ENCODE results near the gene OR10A2.
A peak's percentile ranks its signal among the peaks of the same experiment; 100 is the strongest.

The OR10A2 gene

GRCh38 chr11:6911948-6912347 lies 49.1 kb downstream of the OR10A2 start:
- H3K27ac ChIP-seq (ENCODE audit: extremely low read depth, low read depth, low read length): no peak overlapping the region
- H3K4me1 ChIP-seq (ENCODE audit: control insufficient read depth, insufficient read depth, low read length): no peaks in the 10 kb centered on the region
- no peaks in the 10 kb centered on the region for H3K9me3 ChIP-seq (ENCODE audit: control insufficient read depth, insufficient read depth, low read depth, low read length)
- ChIA-PET POLR2A (no interaction called here), CTCF (no interaction called here)
- no peak for TF ChIP-seq ZNF175 (tag by site-specific recombination; IDR thresholded peaks at IDR 0.05)
- TF ChIP-seq ZNF214 (tag by site-specific recombination; IDR thresholded peaks at IDR 0.05; ENCODE audit: borderline replicate concordance): no peak
- no peak for TF ChIP-seq SCRT1 (tag by site-specific recombination; IDR thresholded peaks at IDR 0.05; ENCODE audit: borderline replicate concordance)
- no peak for TF ChIP-seq ZNF302 (tag by site-specific recombination; IDR thresholded peaks at IDR 0.05; ENCODE audit: low read depth)
- no peak for TF ChIP-seq ZNF155 (tag by site-specific recombination; IDR thresholded peaks at IDR 0.05)
- TF ChIP-seq ZNF580 (tag by site-specific recombination; IDR thresholded peaks at IDR 0.05): no peak
- TF ChIP-seq ZNF18 (tag by site-specific recombination; IDR thresholded peaks at IDR 0.05): no peak
- no peak overlapping the region for H3K4me3 ChIP-seq (ENCODE audit: low read depth, low read length)
- H3K36me3 ChIP-seq (ENCODE audit: control insufficient read depth in 2 of 2, insufficient read depth in 1 of 2, low read length in 2 of 2): no peaks in the 10 kb centered on the region

GRCh38 chr11:6919698-6920097 lies 56.8 kb downstream of the OR10A2 start:
- no peak for TF ChIP-seq KLF7 (tag by site-specific recombination; IDR thresholded peaks at IDR 0.05; ENCODE audit: borderline replicate concordance)
- TF ChIP-seq ZNF146 (tag by site-specific recombination; IDR thresholded peaks at IDR 0.05): peak; percentile 95
- Histone ChIP-seq H3K27ac (ENCODE audit: extremely low read depth, low read depth, low read length) (no peak overlapping the region), H3K36me3 (ENCODE audit: control insufficient read depth in 2 of 2, insufficient read depth in 1 of 2, low read length in 2 of 2) (no peaks in the 10 kb centered on the region), H3K4me3 (ENCODE audit: low read depth, low read length) (no peak overlapping the region), H3K9me3 (ENCODE audit: control insufficient read depth, insufficient read depth, low read depth, low read length) (no peaks in the 10 kb centered on the region), H3K4me1 (ENCODE audit: control insufficient read depth, insufficient read depth, low read length) (no peaks in the 10 kb centered on the region)
- CTCF ChIA-PET: interaction anchor here (1.1 kb wide), 1 partner anchor 165 kb away, joined by 3 read pairs; no protein-coding TSS in a partner anchor
- POLR2A ChIA-PET: no interaction called here

- Histone ChIP-seq H3K9me3 (ENCODE audit: control insufficient read depth, insufficient read depth, low read depth, low read length) (no peaks in the 10 kb centered on the region), H3K36me3 (ENCODE audit: control insufficient read depth in 2 of 2, insufficient read depth in 1 of 2, low read length in 2 of 2) (no peaks in the 10 kb centered on the region), H3K4me1 (ENCODE audit: control insufficient read depth, insufficient read depth, low read length) (no peaks in the 10 kb centered on the region), H3K27ac (ENCODE audit: extremely low read depth, low read depth, low read length) (no peak within 1 kb of the TSS), H3K4me3 (ENCODE audit: low read depth, low read length) (no peak within 1 kb of the TSS)
- ChIA-PET CTCF (no interaction called here), POLR2A (no interaction called here)
- TF ChIP-seq ZNF19 (tag by site-specific recombination; IDR thresholded peaks at IDR 0.05; ENCODE audit: low read depth): no peak
- TF ChIP-seq ZNF18 (tag by site-specific recombination; IDR thresholded peaks at IDR 0.05): no peak
- TF ChIP-seq ZNF645 (tag by site-specific recombination; IDR thresholded peaks at IDR 0.05): no peak
- no peak for TF ChIP-seq RBAK (tag by site-specific recombination; IDR thresholded peaks at IDR 0.05)
- TF ChIP-seq ZNF596 (tag by site-specific recombination; IDR thresholded peaks at IDR 0.05): no peak
- no peak for TF ChIP-seq ZNF621 (tag by site-specific recombination; IDR thresholded peaks at IDR 0.05)
- no peak for TF ChIP-seq ZNF169 (tag by site-specific recombination; IDR thresholded peaks at IDR 0.05)
- TF ChIP-seq ZNF776 (tag by site-specific recombination; IDR thresholded peaks at IDR 0.05; ENCODE audit: borderline replicate concordance): no peak
Observed at GRCh38 chr11:6920702-6921101, 57.8 kb downstream of the OR10A2 start, which contains the start of gene OR2D3. OR2D3 (plus strand) TSS chr11:6921002; CDS start chr11:6921002, 0 bp downstream.
